DND-41 (cell line): ENCODE measurements around the gene ANO5.

ENCODE experiments used
- CTCF ChIP-seq: IDR thresholded peaks from 2 replicates; pipeline ENCODE4 v1.5.1; 2012; ENCODE audit warnings: borderline replicate concordance, low read length, moderate library complexity, mild to moderate bottlenecking; ENCODE audit not compliant: poor library complexity, severe bottlenecking; ENCODE audit errors: extremely low read depth
- EZH2 ChIP-seq: IDR thresholded peaks from 3 replicates; pipeline ENCODE4 v1.6.1; 2012; ENCODE audit warnings: borderline replicate concordance, low read depth, mild to moderate bottlenecking, moderate library complexity, low read length, inconsistent platforms; ENCODE audit not compliant: severe bottlenecking

- TF ChIP-seq CTCF (no peak), EZH2 (no peak)
These were observed 14.3 kb downstream of the ANO5 start for GRCh38 chr11:22207162-22207561.
